GM12878 (cell line): ENCODE measurements around the gene SEMA3D.

Experiments used
- MEF2B ChIP-seq: fragments of 450-650 bp; IDR thresholded peaks from 2 replicates; pipeline ENCODE4 v1.6.1; 2018; ENCODE audit warnings: mild to moderate bottlenecking, moderate library complexity; ENCODE audit not compliant: partially characterized antibody, poor library complexity, severe bottlenecking
- WRNIP1 ChIP-seq: IDR thresholded peaks from 2 replicates; pipeline ENCODE4 v1.6.1; 2011; ENCODE audit warnings: low read depth, low read length, improper control_type of control experiment, borderline replicate concordance

DNA sequence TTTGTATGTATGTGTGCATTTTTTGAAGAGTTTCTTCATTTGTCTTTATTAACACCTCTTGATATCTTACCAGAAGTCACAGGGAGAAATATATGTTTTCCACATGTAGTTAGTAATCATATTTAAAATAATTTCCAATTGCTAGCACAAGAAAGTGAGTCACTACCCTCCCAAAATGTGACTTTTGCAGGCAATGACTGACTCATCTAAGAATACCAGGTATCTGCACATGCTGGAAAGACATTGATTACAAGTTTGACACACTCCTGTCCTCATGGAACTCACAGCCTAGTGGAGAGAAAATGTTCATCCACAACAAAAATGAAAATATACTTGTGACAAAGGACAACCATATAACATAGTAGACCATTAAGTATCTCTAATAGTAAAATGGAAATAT is 82.9 kb downstream of the SEMA3D start:
- TF ChIP-seq MEF2B (no peak), WRNIP1 (no peak)
